HG03521 (cell line): ENCODE measurements around the gene DPP7.
A peak's percentile ranks its signal among the peaks of the same experiment; 100 is the strongest.
"Not testable (repeated sequence)": the region's sequence is repeated elsewhere in the genome, so short reads cannot be mapped to it uniquely, and the experiment has no call there.

Experiments
- ATAC-seq: cut with Tn5 transposase; IDR thresholded peaks from one replicate; pipeline ENCODE4 v1.9.1; 2021; ENCODE audit warnings: mild to moderate bottlenecking, moderate library complexity; ENCODE audit not compliant: unreplicated experiment

Gene DPP7

GRCh38 chr9:137130176-137130755 lies 15.7 kb upstream of the DPP7 start:
- peak; percentile 17 for ATAC-seq

- ATAC-seq, result peak; percentile 78
Measured at GRCh38 chr9:137129456-137130175, 15.1 kb upstream of the DPP7 start.

DNA sequence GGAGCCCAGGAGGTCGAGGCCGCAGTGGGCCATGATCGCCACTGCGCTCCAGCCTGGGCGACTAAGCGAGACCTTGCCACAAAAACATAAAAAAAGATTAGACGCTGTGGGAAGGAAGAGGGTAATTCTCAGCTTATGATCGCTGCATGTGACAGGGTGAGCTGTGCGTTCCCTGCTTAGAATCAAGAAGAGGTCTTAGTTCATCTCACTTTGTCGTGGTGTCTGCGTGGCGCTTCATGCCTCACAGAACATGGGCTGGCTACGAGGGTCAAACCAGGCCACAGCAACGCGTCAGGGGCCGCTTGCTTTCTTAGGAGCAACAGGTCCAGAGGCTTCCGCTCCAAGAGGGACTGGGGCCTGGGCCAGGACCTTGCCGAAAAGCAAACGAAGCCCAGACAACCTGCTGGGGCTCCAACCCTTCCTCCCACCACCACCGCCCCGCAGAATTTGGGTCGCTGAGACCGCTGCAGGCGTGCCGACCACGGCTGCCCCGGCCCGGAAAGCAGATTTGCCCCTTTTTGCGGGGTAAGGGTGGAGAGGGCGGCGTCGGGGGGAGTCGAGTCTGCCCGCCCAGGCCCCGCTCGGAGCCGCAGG lies 14.4 kb upstream of the DPP7 start:
- peak; percentile 9 for ATAC-seq

DNA sequence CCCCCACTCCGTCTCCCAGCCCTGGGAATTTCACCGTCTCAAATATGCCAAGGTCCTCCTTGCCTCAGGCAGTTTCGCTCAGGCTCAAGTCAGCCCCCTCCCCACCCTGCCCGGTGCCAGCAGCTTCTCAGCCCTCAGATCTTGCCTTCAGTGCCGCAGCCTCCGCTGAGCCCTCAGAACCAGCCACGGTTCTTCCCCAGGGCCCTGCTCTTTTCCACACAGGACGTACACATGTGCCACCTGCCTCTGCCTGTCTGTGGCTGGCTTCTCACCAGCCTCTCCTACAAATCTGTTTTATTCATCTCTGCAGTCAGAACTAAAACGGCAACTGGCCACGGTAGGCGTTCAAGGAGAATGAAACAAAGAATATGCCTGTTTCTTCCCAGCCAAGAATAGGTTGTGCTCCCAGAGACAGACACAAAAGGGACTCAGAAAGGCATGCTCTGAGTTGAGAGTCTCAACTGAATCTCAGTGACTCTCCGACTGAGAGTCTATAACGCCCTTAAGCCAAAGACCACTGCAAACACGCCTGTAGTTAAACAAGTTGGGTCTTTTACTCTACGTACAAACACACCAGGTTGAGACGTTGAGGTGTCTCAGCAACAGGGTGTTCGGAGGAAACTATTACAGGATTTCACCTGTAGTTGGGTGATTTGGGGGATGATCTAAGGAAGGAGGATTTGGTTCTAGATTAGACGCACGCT lies 13.8 kb upstream of the DPP7 start:
- ATAC-seq, result no peak

GRCh38 chr9:137127301-137128157 lies 13.0 kb upstream of the DPP7 start:
- no peak for ATAC-seq

DNA sequence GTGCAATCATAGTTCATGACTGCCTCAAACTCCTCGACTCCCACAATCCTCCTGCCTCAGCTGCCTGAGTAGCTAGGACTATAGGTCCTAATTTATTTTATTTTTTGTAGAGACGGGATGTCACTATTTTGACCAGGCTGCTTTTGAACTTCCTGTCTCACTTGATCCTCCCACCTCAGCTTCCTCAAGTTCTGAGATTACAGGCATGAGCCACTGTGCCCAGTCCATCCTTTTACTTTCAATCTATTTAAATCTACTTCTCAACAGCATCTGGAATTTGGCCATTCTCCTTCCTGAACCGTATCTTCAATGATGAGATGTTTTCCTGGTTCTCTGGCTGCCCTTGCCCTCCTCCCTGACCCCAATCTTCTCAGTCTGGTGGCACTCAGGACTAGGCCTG lies 12.3 kb upstream of the DPP7 start:
- ATAC-seq, result no peak

- ATAC-seq, result not testable (repeated sequence)
Measured at GRCh38 chr9:137123952-137124462, 9.5 kb upstream of the DPP7 start.

GRCh38 chr9:137123468-137123837 lies 8.9 kb upstream of the DPP7 start:
- no peak for ATAC-seq

- not testable (repeated sequence) for ATAC-seq
Measured at GRCh38 chr9:137122796-137123467, 8.4 kb upstream of the DPP7 start.

DNA sequence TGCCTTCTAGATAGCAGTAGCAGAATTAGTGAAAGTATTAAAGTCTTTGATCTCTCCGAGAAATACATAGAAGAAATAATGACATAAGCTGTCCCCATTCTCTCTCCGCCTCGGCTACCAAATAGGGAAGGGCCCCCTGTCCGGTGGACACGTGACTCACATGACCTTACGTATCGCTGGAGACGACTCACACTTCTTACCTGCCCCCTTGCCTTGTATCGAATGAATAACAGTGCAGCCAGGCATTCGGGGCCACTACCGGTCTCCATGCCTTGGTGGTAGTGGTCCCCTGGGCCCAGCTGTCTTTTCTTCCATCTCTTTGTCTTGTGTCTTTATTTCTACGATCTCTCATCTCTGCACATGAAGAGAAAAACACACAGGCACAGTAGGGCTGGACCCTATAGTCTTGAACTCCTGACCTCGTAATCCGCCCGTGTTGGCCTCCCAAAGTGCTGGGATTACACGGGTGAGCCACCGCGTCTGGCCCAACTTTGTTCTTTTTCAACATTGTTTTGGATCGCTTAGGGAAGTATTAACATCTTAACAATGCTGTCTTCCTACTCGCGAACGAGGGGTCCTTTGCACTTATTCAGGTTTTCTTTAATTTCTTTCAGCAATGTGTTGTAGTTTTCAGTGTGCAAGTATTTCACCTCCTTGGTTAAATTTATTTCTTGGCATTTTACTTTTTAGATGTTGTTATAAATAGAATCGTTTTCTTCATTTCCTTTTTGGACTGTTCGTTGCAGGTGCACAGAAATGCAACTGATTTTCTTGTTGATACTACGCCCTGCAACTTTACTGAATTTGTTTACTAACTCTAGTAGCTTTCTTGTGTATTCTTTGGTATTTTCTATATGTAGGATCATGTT lies 7.6 kb upstream of the DPP7 start:
- ATAC-seq, result not testable (repeated sequence)

GRCh38 chr9:137118092-137118603 lies 3.6 kb upstream of the DPP7 start:
- ATAC-seq, result not testable (repeated sequence)

GRCh38 chr9:137117269-137117731 lies 2.8 kb upstream of the DPP7 start:
- ATAC-seq, result no peak

DNA sequence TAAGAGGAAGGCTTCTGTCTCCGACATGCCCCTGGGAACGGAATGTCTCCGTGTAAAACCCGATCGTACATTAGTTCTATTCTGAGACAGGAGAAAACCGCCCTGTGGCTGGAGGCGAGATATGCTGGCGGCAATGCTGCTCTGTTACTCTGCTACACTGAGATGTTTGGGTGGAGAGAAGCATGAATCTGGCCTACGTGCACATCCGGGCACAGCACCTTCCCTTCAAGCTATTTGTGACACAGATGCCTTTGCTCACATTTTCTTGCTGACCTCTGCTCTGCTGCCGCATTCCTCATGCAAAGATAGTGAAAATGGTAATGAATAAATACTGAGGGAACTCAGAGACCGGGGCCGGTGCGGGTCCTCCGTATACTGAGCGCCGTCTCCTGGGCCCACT lies 2.2 kb upstream of the DPP7 start:
- ATAC-seq, result no peak

GRCh38 chr9:137116027-137116507 lies 1.5 kb upstream of the DPP7 start:
- ATAC-seq, result no peak

DNA sequence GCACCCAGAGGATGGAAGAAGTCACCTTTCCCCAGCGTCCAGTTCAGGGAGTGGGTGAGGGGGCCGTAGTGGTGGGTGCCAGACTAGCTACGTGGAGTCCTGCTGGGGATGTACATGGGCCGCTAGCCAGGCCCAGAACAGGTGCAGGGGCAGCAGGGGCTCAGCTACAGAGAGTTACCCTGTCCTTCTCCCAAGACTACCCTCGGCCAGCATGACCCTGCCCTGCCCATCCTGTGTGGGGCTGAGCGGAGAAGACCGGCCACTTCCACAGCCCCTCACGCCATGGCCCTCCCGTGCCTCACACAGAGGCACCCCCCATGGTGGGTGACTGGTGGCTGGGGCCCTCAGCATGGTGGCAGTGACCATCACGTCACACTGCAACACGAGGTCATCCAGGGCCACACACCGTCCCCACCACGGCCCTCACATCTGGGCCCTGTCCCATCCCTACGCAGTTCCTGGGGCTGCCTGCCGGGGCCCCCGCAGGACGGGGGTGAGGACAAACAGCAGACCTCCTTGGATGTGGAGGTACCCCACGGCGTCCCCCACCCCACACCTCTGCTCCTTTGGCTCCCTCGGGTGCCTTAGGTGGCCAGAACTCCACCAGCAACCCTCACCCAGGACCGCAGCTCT lies 977 bp upstream of the DPP7 start:
- no peak for ATAC-seq

- ATAC-seq, result no peak
Measured at GRCh38 chr9:137114220-137114612, 317 bp downstream of the DPP7 start.

DNA sequence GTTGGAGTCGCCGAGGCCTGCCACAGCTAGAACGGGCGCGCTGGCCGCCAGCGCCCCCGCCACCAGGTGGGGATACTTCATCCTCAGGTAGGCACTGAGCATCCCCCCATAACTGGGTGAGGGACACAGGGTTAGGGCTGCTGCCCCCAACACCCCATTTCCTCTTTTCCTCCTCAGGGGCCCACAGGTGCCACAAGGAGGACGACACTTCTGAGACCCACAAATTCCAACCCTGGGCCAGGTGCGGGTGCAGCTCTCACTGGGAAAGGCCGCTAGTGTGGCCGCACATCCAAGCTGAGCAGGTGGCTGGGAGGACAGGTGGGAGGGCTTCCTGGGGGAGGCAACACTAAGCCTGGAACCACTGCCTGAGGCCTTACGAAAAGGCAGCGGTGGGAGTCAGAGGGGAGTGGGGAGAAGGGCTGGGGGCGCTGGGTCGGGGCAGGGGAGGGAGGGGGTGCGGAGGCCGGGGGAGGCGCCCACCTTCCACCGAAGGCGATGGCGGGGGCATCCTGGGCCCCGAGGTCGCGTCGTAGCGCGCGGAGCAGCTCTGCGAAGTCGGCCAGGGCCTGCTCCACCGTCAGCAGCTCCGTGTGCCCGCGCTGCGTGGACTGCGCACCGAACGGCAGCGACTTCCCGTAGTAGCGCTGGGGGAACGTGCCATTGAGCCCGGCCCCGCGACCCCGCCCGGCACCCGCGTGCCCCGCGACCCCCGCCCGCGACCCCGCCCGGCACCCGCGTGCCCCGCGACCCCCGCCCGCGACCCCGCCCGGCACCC lies 961 bp downstream of the DPP7 start:
- ATAC-seq, result no peak
